Activated T-cell treated with anti-CD3 and anti-CD28 coated beads, Interleukin-2, amount 50 U/mL, for 72 hours (primary cell): ENCODE measurements around the gene MARCHF2. TPM values are rescaled to one million over a fixed set of nuclear protein-coding genes. Genes with fewer than 3 reads are reported as not detected.
"Not testable (repeated sequence)": the region's sequence is repeated elsewhere in the genome, so short reads cannot be mapped to it uniquely, and the experiment has no call there.

Experiments used
- ATAC-seq, 2 donors: fragments of 150-1000 bp; cut with Tn5 transposase; replicated peaks in 1 of 2; 2 replicates each; pipeline ENCODE4 v1.10.0; 2021; ENCODE audit warnings: moderate library complexity in 2 of 2, mild to moderate bottlenecking in 1 of 2
- DNase-seq, 2 donors: peaks; one replicate each; pipeline ENCODE4 v3.0.0; 2021 to 2022; ENCODE audit warnings: mixed read lengths in 1 of 2
- H3K27ac Mint-ChIP-seq: one replicate; pipeline ENCODE4 v1.8.0; 2022; ENCODE audit warnings: mild to moderate bottlenecking, moderate library complexity, mixed read lengths
- H3K27me3 Mint-ChIP-seq: one replicate; pipeline ENCODE4 v1.8.0; 2022; ENCODE audit warnings: low read depth, mixed read lengths
- H3K36me3 Mint-ChIP-seq, 2 donors: one replicate each; pipeline ENCODE4 v1.8.0; 2022; ENCODE audit warnings: mixed read lengths in 2 of 2, mild to moderate bottlenecking in 1 of 2; ENCODE audit not compliant: insufficient read depth in 2 of 2
- H3K4me1 Mint-ChIP-seq: one replicate; pipeline ENCODE4 v1.8.0; 2022; ENCODE audit warnings: low read depth, mixed read lengths
- H3K4me3 Mint-ChIP-seq, 2 donors: one replicate each; pipeline ENCODE4 v1.8.0; 2022; ENCODE audit warnings: mild to moderate bottlenecking in 2 of 2, mixed read lengths in 2 of 2, moderate library complexity in 2 of 2
- H3K9me3 Mint-ChIP-seq, 2 donors: one replicate each; pipeline ENCODE4 v1.8.0; 2022; ENCODE audit warnings: mixed read lengths in 2 of 2
- total RNA-seq, 2 donors: library from RNA; stranded (reverse); gene quantifications; one replicate each; pipeline ENCODE4 v1.2.3, GENCODE V29; 2022

MARCHF2 gene
- total RNA-seq, 2 donors from 2014 or later, result 12.1 to 13.0 TPM

DNA sequence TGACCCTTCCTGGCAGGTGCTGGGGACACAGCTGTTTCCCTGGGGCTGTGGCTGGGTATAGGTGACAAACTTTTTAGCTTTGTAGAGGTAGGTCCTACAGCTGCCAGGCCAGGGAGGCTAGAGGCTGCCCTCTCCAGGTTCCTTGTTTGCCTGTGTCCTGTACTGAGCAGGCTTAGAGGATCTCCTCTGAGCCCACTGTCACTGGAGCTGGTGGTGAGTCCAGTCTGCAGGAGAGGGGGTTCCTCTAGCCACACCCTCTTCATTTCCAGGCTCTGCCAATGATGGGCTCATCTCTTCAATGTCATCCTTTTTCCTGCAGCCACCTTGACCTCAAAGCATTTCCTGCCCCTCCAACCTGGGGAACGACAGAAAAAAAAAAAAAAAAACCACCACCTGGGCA is 35.5 kb upstream of the MARCHF2 start:
- Mint-ChIP-seq H3K4me1 (peaks cover 8% of the 10 kb centered on the region), H3K27ac (no peak overlapping the region), H3K4me3 (no peak overlapping the region), H3K9me3 (peaks cover 0 to 2% of the 10 kb centered on the region in 2 donors), H3K36me3 (peaks cover 0 to 3% of the 10 kb centered on the region in 2 donors), H3K27me3 (no peaks in the 10 kb centered on the region)
- DNase-seq (no peak), ATAC-seq (no peak)

DNA sequence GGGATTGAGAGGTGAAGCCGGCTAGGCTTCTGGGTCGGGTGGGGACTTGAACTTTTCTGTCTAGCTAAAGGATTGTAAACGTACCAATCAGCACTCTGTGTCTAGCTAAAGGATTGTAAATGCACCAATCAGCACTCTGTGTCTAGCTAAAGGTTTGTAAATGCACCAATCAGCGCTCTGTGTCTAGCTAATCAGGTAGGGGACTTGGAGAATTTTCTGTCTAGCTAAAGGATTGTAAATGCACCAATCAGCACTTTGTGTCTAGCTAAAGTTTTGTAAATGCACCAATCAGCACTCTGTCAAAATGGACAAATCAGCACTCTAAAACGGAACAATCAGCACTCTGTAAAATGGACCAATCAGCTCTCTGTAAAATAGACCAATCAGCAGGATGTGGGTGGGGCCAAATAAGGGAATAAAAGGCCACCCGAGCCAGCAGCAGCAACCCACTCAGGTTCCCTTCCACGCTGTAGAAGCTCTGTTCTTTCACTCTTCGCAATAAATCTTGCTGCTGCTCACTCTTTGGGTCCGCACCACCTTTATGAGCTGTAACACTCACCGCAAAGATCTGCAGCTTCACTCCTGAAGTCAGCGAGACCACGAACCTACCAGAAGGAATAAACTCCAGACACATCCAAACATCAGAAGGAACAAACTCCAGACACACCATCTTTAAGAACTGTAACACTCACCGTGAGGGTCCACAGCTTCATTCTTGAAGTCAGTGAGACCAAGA is 33.8 kb upstream of the MARCHF2 start:
- not testable (repeated sequence) for H3K4me3 Mint-ChIP-seq, H3K9me3 Mint-ChIP-seq, ATAC-seq, H3K27ac Mint-ChIP-seq, H3K36me3 Mint-ChIP-seq, H3K27me3 Mint-ChIP-seq, DNase-seq, H3K4me1 Mint-ChIP-seq

DNA sequence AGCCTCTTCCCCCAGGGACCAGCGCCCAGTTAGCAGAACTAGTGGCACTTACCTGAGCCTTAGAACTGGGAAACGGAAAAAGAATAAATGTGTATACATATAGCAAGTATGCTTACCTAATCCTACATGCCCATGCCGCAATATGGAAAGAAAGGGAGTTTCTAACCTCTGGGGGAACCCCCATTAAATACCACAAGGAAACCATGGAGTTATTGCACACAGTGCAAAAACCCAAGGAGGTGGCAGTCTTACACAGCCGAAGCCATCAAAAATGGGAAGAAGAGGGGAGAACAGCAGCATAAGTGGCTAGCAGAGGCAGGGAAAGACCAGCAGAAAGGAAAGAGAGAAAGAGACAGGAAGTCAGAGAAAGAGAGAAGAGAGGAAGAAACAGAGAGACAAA is 28.5 kb upstream of the MARCHF2 start:
- H3K4me3 Mint-ChIP-seq, H3K9me3 Mint-ChIP-seq, ATAC-seq, H3K36me3 Mint-ChIP-seq, H3K4me1 Mint-ChIP-seq, H3K27me3 Mint-ChIP-seq, DNase-seq: not testable (repeated sequence)
- peak overlapping the region; percentile 4 for H3K27ac Mint-ChIP-seq

- H3K4me1 Mint-ChIP-seq, result peaks cover 12% of the 10 kb centered on the region
- not testable (repeated sequence) for H3K27me3 Mint-ChIP-seq, H3K36me3 Mint-ChIP-seq, H3K27ac Mint-ChIP-seq, DNase-seq, H3K4me3 Mint-ChIP-seq, H3K9me3 Mint-ChIP-seq, ATAC-seq
Observed at GRCh38 chr19:8385103-8385502, 28.0 kb upstream of the MARCHF2 start.

GRCh38 chr19:8385566-8385965 is 27.5 kb upstream of the MARCHF2 start:
- not testable (repeated sequence) for ATAC-seq, H3K4me3 Mint-ChIP-seq, H3K9me3 Mint-ChIP-seq, H3K27me3 Mint-ChIP-seq, H3K27ac Mint-ChIP-seq, DNase-seq, H3K36me3 Mint-ChIP-seq
- H3K4me1 Mint-ChIP-seq, result peaks cover 12% of the 10 kb centered on the region

GRCh38 chr19:8386419-8386818 is 26.7 kb upstream of the MARCHF2 start:
- not testable (repeated sequence) for DNase-seq, ATAC-seq, H3K27me3 Mint-ChIP-seq, H3K4me3 Mint-ChIP-seq, H3K9me3 Mint-ChIP-seq, H3K36me3 Mint-ChIP-seq, H3K27ac Mint-ChIP-seq
- peaks cover 20% of the 10 kb centered on the region for H3K4me1 Mint-ChIP-seq

GRCh38 chr19:8386990-8387389 is 26.1 kb upstream of the MARCHF2 start:
- Mint-ChIP-seq H3K9me3 (peaks cover 0 to 4% of the 10 kb centered on the region in 2 donors), H3K4me1 (peaks cover 25% of the 10 kb centered on the region), H3K36me3 (no peaks in the 10 kb centered on the region), H3K27ac (no peak overlapping the region), H3K27me3 (no peaks in the 10 kb centered on the region), H3K4me3 (peak overlapping the region in 1 of 2 donors; percentile 12)
- DNase-seq, result no peak
- ATAC-seq, result no peak

DNA sequence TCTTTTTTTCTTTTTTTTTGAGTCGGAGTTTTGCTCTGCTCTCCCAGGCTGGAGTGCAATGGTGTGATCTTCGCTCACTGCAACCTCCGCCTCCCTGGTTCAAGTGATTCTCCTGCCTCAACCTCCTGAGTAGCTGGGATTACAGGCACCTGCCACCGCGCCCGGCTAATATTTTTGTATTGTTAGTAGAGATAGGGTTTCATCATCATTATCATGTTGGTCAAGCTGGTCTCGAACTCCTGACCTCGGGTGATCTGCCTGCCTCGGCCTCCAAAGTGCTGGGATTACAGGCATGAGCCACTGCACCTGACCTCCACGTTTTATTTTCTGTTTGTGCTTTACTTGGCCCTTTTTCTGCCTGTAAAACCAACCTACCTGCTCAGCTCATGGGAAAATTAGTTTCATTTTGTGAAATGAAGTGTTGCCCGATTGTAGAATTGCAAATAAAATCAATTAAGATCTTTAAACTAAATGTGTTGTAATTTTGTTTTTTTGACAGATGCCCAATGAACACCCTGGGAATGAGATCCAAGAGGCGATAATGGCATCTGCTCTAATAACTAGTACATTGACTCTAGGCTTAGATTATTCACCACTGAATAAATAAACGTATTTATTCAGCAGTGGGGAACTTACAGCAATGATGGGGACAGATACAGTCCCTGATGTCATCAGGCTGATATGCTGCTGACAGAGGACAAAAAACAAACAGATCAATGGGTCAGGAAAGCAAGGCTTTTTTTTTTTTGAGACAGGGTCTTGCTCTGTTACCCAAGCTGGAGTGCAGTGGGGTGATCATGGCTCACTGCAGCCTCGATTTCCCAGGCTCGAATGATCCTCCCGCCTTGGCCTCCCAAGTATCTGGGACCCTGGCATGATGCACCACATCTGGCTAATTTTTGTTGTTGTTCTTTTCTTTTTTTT is 25.2 kb upstream of the MARCHF2 start:
- DNase-seq (no peak), ATAC-seq (no peak)
- Mint-ChIP-seq H3K27ac (no peak overlapping the region), H3K9me3 (peaks cover 0 to 4% of the 10 kb centered on the region in 2 donors), H3K4me3 (peak overlapping the region in 1 of 2 donors; percentile 60), H3K4me1 (peaks cover 31% of the 10 kb centered on the region), H3K27me3 (no peaks in the 10 kb centered on the region), H3K36me3 (no peaks in the 10 kb centered on the region)

DNA sequence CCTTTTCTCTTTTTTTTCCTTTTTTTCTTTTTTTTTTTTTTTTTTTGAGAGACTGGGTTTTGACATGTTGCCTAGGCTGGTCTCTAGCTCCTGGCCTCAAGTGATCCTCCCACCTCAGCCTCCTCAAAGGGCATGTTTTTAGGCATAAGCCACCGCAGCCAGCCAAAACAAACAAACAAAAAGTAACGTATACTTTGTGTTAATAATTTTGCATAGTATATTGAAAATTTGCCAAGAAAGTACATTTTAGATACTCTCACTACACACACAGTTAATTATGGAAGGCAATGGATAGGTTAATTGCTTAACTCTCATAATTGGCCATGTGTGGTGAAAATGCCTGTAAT is 24.5 kb upstream of the MARCHF2 start:
- no peak for DNase-seq
- Mint-ChIP-seq H3K4me3 (no peak overlapping the region), H3K27me3 (no peaks in the 10 kb centered on the region), H3K36me3 (no peaks in the 10 kb centered on the region), H3K27ac (no peak overlapping the region), H3K9me3 (peaks cover 0 to 4% of the 10 kb centered on the region in 2 donors), H3K4me1 (peaks cover 34% of the 10 kb centered on the region)
- no peak for ATAC-seq

DNA sequence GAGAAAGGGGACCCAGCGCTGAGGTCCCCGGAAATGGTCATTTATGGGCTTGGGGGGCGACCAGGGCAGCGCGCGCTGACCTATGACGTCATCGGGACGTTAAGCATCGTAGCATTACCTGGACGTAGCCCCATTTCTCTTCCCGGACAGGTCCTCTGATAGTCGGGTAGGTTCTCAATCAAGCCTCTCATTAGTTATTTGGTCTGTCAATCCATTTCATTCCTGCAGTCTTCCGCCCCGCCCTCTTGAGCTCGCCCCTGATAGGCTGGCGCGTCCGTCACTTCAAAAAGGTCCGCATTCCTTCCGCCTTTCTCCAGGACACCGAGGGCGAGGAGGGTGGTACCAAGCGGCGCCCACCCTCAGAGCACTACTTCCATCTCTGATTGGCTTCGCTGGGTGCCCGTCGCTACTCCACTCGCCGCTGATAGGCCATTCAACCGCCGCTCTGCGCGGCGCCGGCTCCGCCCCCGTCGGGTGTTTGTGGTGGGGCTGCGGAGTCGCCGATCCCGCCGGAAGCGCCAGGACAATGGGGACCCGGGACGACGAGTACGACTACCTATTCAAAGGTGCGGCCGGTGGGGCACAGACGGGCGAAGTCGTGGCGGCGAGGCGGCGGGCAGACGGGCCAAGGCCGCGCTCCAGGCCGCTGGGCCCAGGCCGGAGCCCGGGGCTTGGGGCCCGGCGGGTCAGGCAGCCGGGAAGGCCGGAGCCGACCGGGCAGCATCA is 23.1 kb upstream of the MARCHF2 start, which contains the start of gene RAB11B:
RAB11B (plus strand) TSS at position 470 of the 726 bp plus-strand sequence; CDS start at position 527, 57 bp downstream.
- peaks cover 0 to 4% of the 10 kb centered on the region in 2 donors for H3K9me3 Mint-ChIP-seq
- H3K27me3 Mint-ChIP-seq, result no peaks in the 10 kb centered on the region
- H3K36me3 Mint-ChIP-seq, result no peaks in the 10 kb centered on the region
- peaks cover 28% of the 10 kb centered on the region for H3K4me1 Mint-ChIP-seq
- ATAC-seq, result peak; percentile 92 to 93
- peak within 1 kb of the TSS; percentile 94 to 96 for H3K4me3 Mint-ChIP-seq
- DNase-seq, result peak; percentile 97 to 99
- H3K27ac Mint-ChIP-seq, result peak within 1 kb of the TSS; percentile 98

DNA sequence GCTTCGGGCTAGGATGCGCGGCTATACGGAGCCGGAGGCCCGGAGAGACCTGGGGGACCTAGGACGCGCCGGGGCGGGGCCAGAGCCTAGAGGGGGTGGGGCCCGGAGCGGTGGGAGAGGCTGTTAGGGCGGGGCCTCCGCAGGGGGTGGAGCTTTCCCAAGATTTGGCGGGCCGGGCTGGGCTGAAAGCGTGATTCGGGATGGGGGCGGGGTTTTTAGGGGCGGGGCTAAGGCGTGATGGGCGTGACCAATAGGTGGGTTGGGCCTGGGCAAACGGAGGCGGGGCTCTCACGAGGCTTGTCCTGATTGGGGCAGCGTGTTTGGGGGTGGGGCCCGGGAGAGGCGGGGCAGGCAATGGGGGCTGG is 22.5 kb upstream of the MARCHF2 start:
- ATAC-seq, result peak; percentile 66 to 68
- Mint-ChIP-seq H3K9me3 (peaks cover 0 to 4% of the 10 kb centered on the region in 2 donors), H3K27me3 (no peaks in the 10 kb centered on the region), H3K36me3 (no peaks in the 10 kb centered on the region), H3K27ac (peak overlapping the region; percentile 73), H3K4me1 (peaks cover 28% of the 10 kb centered on the region), H3K4me3 (peak overlapping the region; percentile 71 to 77)
- peak; percentile 95 to 96 for DNase-seq

DNA sequence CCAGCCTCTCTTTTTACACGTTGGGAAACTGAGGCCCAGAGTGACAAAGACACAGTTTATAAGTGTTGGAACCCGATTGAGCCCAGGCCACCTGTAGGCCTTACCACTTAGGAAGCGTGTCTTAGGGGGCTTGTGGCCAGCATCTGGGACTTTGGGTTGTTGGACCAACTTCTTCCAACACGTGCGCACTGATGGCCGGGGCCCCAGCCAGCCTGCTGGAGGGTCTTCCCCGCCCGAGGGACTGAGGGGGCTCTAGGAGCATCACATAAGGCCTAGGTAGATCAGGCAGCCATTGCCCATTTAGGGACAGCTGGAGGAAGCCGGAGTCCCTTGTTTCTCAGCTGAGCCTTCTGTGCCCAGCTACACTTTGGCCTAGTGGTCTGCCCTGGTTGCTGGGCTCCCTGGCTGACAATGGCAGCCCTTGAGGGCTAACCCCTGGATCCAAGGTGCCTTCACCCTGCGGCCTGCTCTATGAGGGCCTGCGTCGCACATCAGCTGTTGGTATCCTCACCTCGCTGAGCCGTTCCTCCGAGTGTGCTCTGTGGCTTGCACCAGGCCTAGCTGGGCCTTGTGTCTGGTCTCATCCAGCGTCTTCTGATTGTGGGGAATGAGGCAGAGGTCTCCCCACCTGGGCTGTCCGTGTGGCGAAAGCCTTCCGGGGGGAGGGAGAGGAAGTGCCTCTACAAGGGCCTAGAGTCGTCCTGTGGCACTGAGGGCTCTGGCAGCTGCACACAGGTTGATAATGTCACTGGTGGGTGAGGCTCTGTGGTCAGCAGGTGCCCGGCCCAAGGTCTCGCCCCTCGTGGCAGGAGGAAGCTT is 21.7 kb upstream of the MARCHF2 start:
- peaks cover 0 to 2% of the 10 kb centered on the region in 2 donors for H3K36me3 Mint-ChIP-seq
- H3K9me3 Mint-ChIP-seq, result peaks cover 0 to 4% of the 10 kb centered on the region in 2 donors
- H3K27me3 Mint-ChIP-seq, result no peaks in the 10 kb centered on the region
- peaks cover 32% of the 10 kb centered on the region for H3K4me1 Mint-ChIP-seq
- H3K4me3 Mint-ChIP-seq, result peak overlapping the region; percentile 71 to 77
- DNase-seq (no peak), ATAC-seq (no peak)
- H3K27ac Mint-ChIP-seq, result no peak overlapping the region
